Stimulated activated CD8-positive, alpha-beta memory T cell treated with anti-CD3 and anti-CD28 coated beads, Interleukin-15, amount 100 ng/mL, for 24 hours (primary cell): ENCODE measurements around the gene KCNN2.

Experiments
- DNase-seq: peaks from one replicate; pipeline ENCODE4 v3.0.0-alpha.2; 2020; ENCODE audit warnings: low read depth

The KCNN2 gene

GRCh38 chr5:114362977-114363761 is 1.3 kb downstream of the KCNN2 start:
- DNase-seq, result no peak

GRCh38 chr5:114363837-114364236 is 2.0 kb downstream of the KCNN2 start:
- no peak for DNase-seq

GRCh38 chr5:114367029-114367428 is 5.2 kb downstream of the KCNN2 start:
- no peak for DNase-seq

- no peak for DNase-seq
These were observed 8.0 kb downstream of the KCNN2 start for GRCh38 chr5:114369680-114370417.

- no peak for DNase-seq
These were observed 15.4 kb downstream of the KCNN2 start for GRCh38 chr5:114377050-114377844.

GRCh38 chr5:114377946-114378345 is 16.1 kb downstream of the KCNN2 start:
- no peak for DNase-seq

GRCh38 chr5:114380721-114381120 is 18.9 kb downstream of the KCNN2 start:
- no peak for DNase-seq

- DNase-seq, result no peak
These were observed 25.6 kb downstream of the KCNN2 start for GRCh38 chr5:114387433-114387832.

GRCh38 chr5:114390431-114390830 is 28.6 kb downstream of the KCNN2 start:
- no peak for DNase-seq

GRCh38 chr5:114391321-114391720 is 29.5 kb downstream of the KCNN2 start:
- no peak for DNase-seq

- no peak for DNase-seq
These were observed 31.3 kb downstream of the KCNN2 start for GRCh38 chr5:114393159-114393558.

- no peak for DNase-seq
These were observed 40.3 kb downstream of the KCNN2 start for GRCh38 chr5:114402206-114402605.

GRCh38 chr5:114407783-114408182 is 45.9 kb downstream of the KCNN2 start:
- DNase-seq, result no peak

GRCh38 chr5:114408847-114409246 is 47.0 kb downstream of the KCNN2 start:
- DNase-seq, result no peak

GRCh38 chr5:114411380-114411931 is 49.6 kb downstream of the KCNN2 start:
- DNase-seq, result no peak

GRCh38 chr5:114412510-114413171 is 50.8 kb downstream of the KCNN2 start:
- DNase-seq, result no peak

- DNase-seq, result no peak
These were observed 53.9 kb downstream of the KCNN2 start for GRCh38 chr5:114415760-114416159.

- no peak for DNase-seq
These were observed 54.4 kb downstream of the KCNN2 start for GRCh38 chr5:114416254-114416653.

- no peak for DNase-seq
These were observed 55.6 kb downstream of the KCNN2 start for GRCh38 chr5:114417519-114417918.

GRCh38 chr5:114418176-114419066 is 56.6 kb downstream of the KCNN2 start:
- no peak for DNase-seq

GRCh38 chr5:114419067-114419388 is 57.2 kb downstream of the KCNN2 start:
- DNase-seq, result no peak
